Thyroid gland (tissue), 4 donors: ENCODE results near the gene PCDHGC5. TPM values are rescaled to one million over a fixed set of nuclear protein-coding genes. Genes with fewer than 3 reads are reported as not detected.

Source experiments
- DNase-seq, 2 donors: peaks; one replicate each; pipeline ENCODE4 v3.0.0-alpha.2; 2019
- H3K27ac ChIP-seq, 3 donors: fragments of 200-600 bp; sonication (generic); 1 replicate in 2 of 3; 2 replicates in 1 of 3; pipeline ENCODE4 v1.5.1; 2016 to 2019; ENCODE audit warnings: mild to moderate bottlenecking in 1 of 3, moderate library complexity in 1 of 3
- H3K27me3 ChIP-seq: fragments of 200-600 bp; sonication (generic); one replicate; pipeline ENCODE4 v1.5.1; 2019
- H3K36me3 ChIP-seq, 2 donors: fragments of 200-600 bp; sonication (generic); one replicate each; pipeline ENCODE4 v1.5.1; 2016 to 2019
- H3K4me1 ChIP-seq, 2 donors: fragments of 200-600 bp; sonication (generic); one replicate each; pipeline ENCODE4 v1.5.1; 2017 to 2019
- H3K4me3 ChIP-seq, 3 donors: fragments of 200-600 bp; sonication (generic); replicated peaks in 1 of 3; 1 replicate in 2 of 3; 2 replicates in 1 of 3; pipeline ENCODE4 v1.5.1; 2016; ENCODE audit warnings: mild to moderate bottlenecking in 1 of 3
- H3K9me3 ChIP-seq: fragments of 200-600 bp; sonication (generic); one replicate; pipeline ENCODE4 v1.5.1; 2017
- POLR2A ChIP-seq, 2 donors: fragments of 450-650 bp; IDR thresholded peaks; one replicate each; pipeline ENCODE4 v1.6.1; 2017; ENCODE audit warnings: antibody characterized with exemption in 2 of 2, mild to moderate bottlenecking in 2 of 2, moderate library complexity in 1 of 2
- WGBS, 2 donors: methylation state at CpG; one replicate each; pipeline ENCODE4 v1.1.5; 2017; 5-methylcytosine and 5-hydroxymethylcytosine counted together
- intact Hi-C: fragments of 100-400 bp; cut with DNase I; formaldehyde crosslinking; loops from one replicate; pipeline ENCODE4 v1.15.1; 2023
- total RNA-seq, 4 donors: library from RNA; depleted of rRNA; stranded (reverse); fragments of >200 nt; gene quantifications; one replicate each; pipeline ENCODE4 v1.2.3, GENCODE V29; 2016
- TF ChIP-seq, protein P1 (sequence below), 6 experiments: fragments of 200-600 bp in 3 of 6; fragments of 450-650 bp in 3 of 6; sonication (generic) in 3 of 6; IDR thresholded peaks; one replicate each; pipeline ENCODE4 v1.5.1; 2016 to 2019; ENCODE audit warnings: antibody characterized with exemption in 6 of 6, mild to moderate bottlenecking in 2 of 6, inconsistent platforms in 1 of 6, moderate library complexity in 1 of 6

PCDHGC5 gene
- total RNA-seq, 4 donors from 2014 or later, result 1.8 to 3.4 (median 2.1) TPM

DNA sequence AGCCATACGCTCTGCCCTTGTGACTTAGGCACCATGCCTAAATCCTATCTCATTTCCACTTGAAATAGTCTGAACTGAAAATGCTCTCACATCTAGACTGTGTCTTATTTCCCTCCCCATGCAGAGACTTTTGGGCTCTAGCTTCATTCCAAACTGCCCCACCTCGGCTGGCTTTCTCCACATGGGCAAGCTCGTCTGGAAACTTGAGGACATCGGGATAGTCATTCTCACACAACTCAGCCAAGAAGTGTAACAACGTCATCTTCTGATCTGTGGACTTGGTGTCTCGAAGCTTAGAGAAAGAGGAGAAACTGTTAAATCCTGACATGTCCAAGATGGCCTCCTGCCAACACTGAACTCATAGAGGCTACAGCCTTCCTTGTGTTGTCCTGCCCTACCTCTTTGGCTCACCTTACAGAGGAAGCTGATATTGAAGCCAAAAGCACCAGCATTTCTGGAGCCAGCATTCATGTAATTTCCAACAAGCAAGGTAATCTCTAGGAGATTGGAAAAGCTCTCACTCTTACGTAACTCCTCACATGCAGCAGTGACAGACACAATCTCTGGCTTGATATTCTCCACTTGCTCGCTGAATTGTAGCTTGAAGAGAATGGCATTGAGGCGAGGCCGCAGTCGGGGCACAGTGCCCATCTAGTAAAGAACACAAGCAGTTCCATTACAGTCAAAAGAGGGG, 39.6 kb downstream of the PCDHGC5 start:
- H3K4me1 ChIP-seq, result peaks cover 5 to 33% of the 10 kb centered on the region in 2 donors
- no peaks in the 10 kb centered on the region for H3K9me3 ChIP-seq
- TF ChIP-seq POLR2A (IDR thresholded peaks at IDR 0.05), result no peak
- TF ChIP-seq, protein P1, sequence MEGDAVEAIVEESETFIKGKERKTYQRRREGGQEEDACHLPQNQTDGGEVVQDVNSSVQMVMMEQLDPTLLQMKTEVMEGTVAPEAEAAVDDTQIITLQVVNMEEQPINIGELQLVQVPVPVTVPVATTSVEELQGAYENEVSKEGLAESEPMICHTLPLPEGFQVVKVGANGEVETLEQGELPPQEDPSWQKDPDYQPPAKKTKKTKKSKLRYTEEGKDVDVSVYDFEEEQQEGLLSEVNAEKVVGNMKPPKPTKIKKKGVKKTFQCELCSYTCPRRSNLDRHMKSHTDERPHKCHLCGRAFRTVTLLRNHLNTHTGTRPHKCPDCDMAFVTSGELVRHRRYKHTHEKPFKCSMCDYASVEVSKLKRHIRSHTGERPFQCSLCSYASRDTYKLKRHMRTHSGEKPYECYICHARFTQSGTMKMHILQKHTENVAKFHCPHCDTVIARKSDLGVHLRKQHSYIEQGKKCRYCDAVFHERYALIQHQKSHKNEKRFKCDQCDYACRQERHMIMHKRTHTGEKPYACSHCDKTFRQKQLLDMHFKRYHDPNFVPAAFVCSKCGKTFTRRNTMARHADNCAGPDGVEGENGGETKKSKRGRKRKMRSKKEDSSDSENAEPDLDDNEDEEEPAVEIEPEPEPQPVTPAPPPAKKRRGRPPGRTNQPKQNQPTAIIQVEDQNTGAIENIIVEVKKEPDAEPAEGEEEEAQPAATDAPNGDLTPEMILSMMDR (IDR thresholded peaks at IDR 0.05), result no peak
- intact Hi-C loops, result no loop called here
- peaks cover 10 to 19% of the 10 kb centered on the region in 2 donors for H3K36me3 ChIP-seq
- peak; percentile 60 to 77 for DNase-seq
- H3K27ac ChIP-seq, result peak overlapping the region; percentile 39 to 68 (median 59)
- WGBS, 2 donors, result 78 to 79% methylated on average over 11 of the region's 11 CpGs
- H3K4me3 ChIP-seq, result no peak overlapping the region
- H3K27me3 ChIP-seq, result no peaks in the 10 kb centered on the region

DNA sequence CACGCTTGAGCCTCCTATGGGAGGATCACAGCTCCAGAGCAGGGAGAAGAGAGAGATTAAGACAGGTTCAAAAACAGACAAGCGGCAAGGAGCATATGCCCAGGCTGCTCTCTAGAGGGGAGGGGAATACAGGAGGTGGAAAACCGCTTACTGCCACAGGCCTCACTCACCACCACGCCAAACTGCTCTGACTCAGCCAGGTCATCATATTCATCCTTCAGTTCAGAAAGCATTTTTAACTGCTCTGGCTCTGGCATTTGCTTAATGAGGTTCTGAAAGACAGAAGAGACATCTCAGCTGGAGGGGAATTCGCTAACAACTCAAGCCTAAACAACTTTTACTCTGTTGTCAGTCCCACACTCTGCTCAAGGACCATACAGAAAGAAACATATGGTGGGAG, 40.1 kb downstream of the PCDHGC5 start:
- peaks cover 15 to 17% of the 10 kb centered on the region in 2 donors for H3K36me3 ChIP-seq
- TF ChIP-seq, protein P1 (IDR thresholded peaks at IDR 0.05), result no peak
- no peak for TF ChIP-seq POLR2A (IDR thresholded peaks at IDR 0.05)
- no peak overlapping the region for H3K4me3 ChIP-seq
- 79 to 89% methylated on average over 5 of the region's 5 CpGs for WGBS, 2 donors
- peak overlapping the region; percentile 39 to 68 (median 59) for H3K27ac ChIP-seq
- intact Hi-C loops, result no loop called here
- no peaks in the 10 kb centered on the region for H3K9me3 ChIP-seq
- H3K27me3 ChIP-seq, result no peaks in the 10 kb centered on the region
- DNase-seq, result no peak
- peaks cover 5 to 33% of the 10 kb centered on the region in 2 donors for H3K4me1 ChIP-seq

DNA sequence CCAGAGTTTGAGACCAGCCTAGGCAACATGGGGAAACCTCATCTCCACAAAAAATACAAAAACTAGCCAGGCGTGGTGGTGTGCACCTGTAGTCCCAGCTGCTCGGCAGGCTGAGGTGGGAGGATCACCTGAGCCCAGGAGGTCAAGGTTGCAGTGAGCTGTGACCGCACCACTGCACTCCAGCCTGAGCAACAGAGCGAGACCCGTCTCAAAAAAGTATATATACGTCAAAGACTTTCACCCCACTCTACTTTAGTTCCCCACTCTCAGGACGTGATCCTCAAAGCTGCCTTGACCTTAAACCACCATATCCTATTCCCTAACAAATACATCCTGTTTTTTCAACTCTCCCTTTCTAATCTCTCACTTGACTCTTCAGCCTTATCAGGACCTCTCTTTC, 41.0 kb downstream of the PCDHGC5 start:
- Histone ChIP-seq H3K4me1 (peaks cover 0 to 26% of the 10 kb centered on the region in 2 donors), H3K27me3 (no peaks in the 10 kb centered on the region), H3K9me3 (no peaks in the 10 kb centered on the region), H3K4me3 (no peak overlapping the region), H3K27ac (peak overlapping the region in 2 of 3 donors; percentile 59 to 68), H3K36me3 (peaks cover 15% of the 10 kb centered on the region in 2 donors)
- intact Hi-C loops, result no loop called here
- peak; percentile 13 to 42 for DNase-seq
- TF ChIP-seq POLR2A (IDR thresholded peaks at IDR 0.05), result no peak
- TF ChIP-seq, protein P1 (IDR thresholded peaks at IDR 0.05), result no peak
- 61 to 71% methylated on average over 7 of the region's 7 CpGs for WGBS, 2 donors

DNA sequence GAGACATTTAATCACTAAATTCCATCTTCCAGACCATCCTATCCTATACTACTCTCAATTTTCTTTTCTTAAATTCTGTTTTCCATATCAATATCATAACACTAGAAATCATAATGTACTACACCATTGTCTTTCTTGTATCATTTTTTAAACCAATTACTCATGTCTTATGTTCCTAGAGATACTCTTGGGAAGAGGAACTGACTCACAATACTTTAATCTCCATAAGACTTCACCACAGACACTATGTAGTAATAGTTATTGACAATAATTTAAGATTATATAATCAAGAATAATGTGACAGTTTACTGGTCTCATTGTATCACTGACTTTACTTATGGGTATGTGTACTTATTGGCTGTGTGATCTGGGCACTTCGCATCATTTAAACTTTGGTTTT, 43.8 kb downstream of the PCDHGC5 start:
- Histone ChIP-seq H3K9me3 (no peaks in the 10 kb centered on the region), H3K36me3 (peaks cover 3 to 6% of the 10 kb centered on the region in 2 donors), H3K27me3 (no peaks in the 10 kb centered on the region), H3K4me3 (no peak overlapping the region), H3K27ac (no peak overlapping the region), H3K4me1 (peaks cover 0 to 22% of the 10 kb centered on the region in 2 donors)
- TF ChIP-seq, protein P1 (IDR thresholded peaks at IDR 0.05), result no peak
- no peak for TF ChIP-seq POLR2A (IDR thresholded peaks at IDR 0.05)
- no peak for DNase-seq
- intact Hi-C loops, result no loop called here
- 96 to 97% methylated on average over 1 of the region's 1 CpG for WGBS, 2 donors

DNA sequence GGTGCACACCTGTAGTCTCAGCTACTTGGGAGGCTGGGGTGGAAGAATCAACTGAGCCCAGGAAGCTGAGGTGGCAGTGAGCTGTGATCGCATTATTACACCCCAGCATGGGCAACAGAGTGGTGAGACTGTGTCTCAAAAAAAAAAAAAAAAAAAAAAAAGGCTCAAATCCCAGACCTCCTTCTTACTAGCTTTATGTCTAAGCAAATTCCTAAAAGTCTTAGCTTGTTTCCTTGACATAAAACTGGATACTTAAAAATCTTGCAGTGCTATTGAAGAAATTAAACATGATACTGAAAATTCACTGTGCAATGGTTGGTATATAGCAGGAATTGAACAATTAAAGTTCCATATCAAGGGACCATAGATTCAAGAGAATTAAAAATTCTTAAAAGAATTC, 45.0 kb downstream of the PCDHGC5 start:
- intact Hi-C loops, result no loop called here
- H3K27me3 ChIP-seq, result no peaks in the 10 kb centered on the region
- peaks cover 0 to 6% of the 10 kb centered on the region in 2 donors for H3K36me3 ChIP-seq
- 100% methylated on average over 1 of the region's 1 CpG for WGBS, 2 donors
- no peak overlapping the region for H3K4me3 ChIP-seq
- H3K4me1 ChIP-seq, result peaks cover 0 to 11% of the 10 kb centered on the region in 2 donors
- no peaks in the 10 kb centered on the region for H3K9me3 ChIP-seq
- no peak for TF ChIP-seq POLR2A (IDR thresholded peaks at IDR 0.05)
- TF ChIP-seq, protein P1 (IDR thresholded peaks at IDR 0.05), result no peak
- H3K27ac ChIP-seq, result no peak overlapping the region
- DNase-seq, result no peak
